DOHH2 (cell line): ENCODE data around the gene ADAMTS1.

Experiments
- H3F3A ChIP-seq: fragments of 200-600 bp; sonication (generic), shearing (Covaris generic); 2 replicates; pipeline ENCODE4 v1.6.0; 2016; ENCODE audit warnings: antibody characterized with exemption, mild to moderate bottlenecking; ENCODE audit not compliant: control insufficient read depth, insufficient read depth
- H3K27ac ChIP-seq: fragments of 200-600 bp; sonication (generic); 2 replicates; pipeline ENCODE4 v1.5.1; 2014; ENCODE audit warnings: low read depth, mild to moderate bottlenecking, low read length, moderate library complexity
- H3K27me3 ChIP-seq: fragments of 200-600 bp; sonication (generic); 2 replicates; pipeline ENCODE4 v1.6.1; 2014; ENCODE audit warnings: mild to moderate bottlenecking, low read length, mixed read lengths; ENCODE audit not compliant: control insufficient read depth
- H3K36me3 ChIP-seq: fragments of 200-600 bp; sonication (generic); 2 replicates; pipeline ENCODE4 v1.6.1; 2014; ENCODE audit warnings: mild to moderate bottlenecking, low read length, moderate library complexity, mixed read lengths; ENCODE audit not compliant: control insufficient read depth
- H3K4me1 ChIP-seq: fragments of 200-600 bp; sonication (generic); 2 replicates; pipeline ENCODE4 v1.6.1; 2014; ENCODE audit warnings: mild to moderate bottlenecking, low read length, mixed read lengths; ENCODE audit not compliant: control insufficient read depth
- H3K4me2 ChIP-seq: fragments of 200-600 bp; sonication (generic); 2 replicates; pipeline ENCODE4 v1.6.0; 2014; ENCODE audit warnings: mild to moderate bottlenecking, low read length, moderate library complexity
- H3K4me3 ChIP-seq: fragments of 200-600 bp; sonication (generic); 2 replicates; pipeline ENCODE4 v1.5.1; 2014; ENCODE audit warnings: mild to moderate bottlenecking, low read length, mixed read lengths
- H3K79me2 ChIP-seq: fragments of 200-600 bp; sonication (generic); 2 replicates; pipeline ENCODE4 v1.6.1; 2014; ENCODE audit warnings: mild to moderate bottlenecking, low read length, mixed read lengths; ENCODE audit not compliant: control insufficient read depth
- H3K9me2 ChIP-seq: fragments of 200-600 bp; sonication (generic); replicated peaks from 2 replicates; pipeline ENCODE4 v1.6.1; 2014; ENCODE audit warnings: mild to moderate bottlenecking, low read length, mixed read lengths; ENCODE audit not compliant: control insufficient read depth
- H3K9me3 ChIP-seq: fragments of 200-600 bp; sonication (generic); 2 replicates; pipeline ENCODE4 v1.6.1; 2014; ENCODE audit warnings: antibody characterized with exemption, low read length, mixed read lengths; ENCODE audit not compliant: control insufficient read depth, insufficient read depth
- H4K20me1 ChIP-seq: fragments of 200-600 bp; sonication (generic); 2 replicates; pipeline ENCODE4 v1.6.0; 2014; ENCODE audit warnings: low read depth, mild to moderate bottlenecking, antibody characterized with exemption, low read length, moderate library complexity; ENCODE audit not compliant: control insufficient read depth, insufficient read depth
- EZH2phosphoT487 ChIP-seq: fragments of 200-600 bp; sonication (generic); IDR thresholded peaks from 2 replicates; pipeline ENCODE4 v1.6.1; 2017; ENCODE audit warnings: borderline replicate concordance, mild to moderate bottlenecking, antibody characterized with exemption, low read length, moderate library complexity, mixed read lengths
- TF ChIP-seq, protein P1 (sequence below): fragments of 200-600 bp; sonication (generic); IDR thresholded peaks from one replicate; pipeline ENCODE4 v1.5.1; 2014; ENCODE audit warnings: antibody characterized with exemption, mild to moderate bottlenecking, low read depth, low read length; ENCODE audit not compliant: poor library complexity, severe bottlenecking

ADAMTS1 gene

DNA sequence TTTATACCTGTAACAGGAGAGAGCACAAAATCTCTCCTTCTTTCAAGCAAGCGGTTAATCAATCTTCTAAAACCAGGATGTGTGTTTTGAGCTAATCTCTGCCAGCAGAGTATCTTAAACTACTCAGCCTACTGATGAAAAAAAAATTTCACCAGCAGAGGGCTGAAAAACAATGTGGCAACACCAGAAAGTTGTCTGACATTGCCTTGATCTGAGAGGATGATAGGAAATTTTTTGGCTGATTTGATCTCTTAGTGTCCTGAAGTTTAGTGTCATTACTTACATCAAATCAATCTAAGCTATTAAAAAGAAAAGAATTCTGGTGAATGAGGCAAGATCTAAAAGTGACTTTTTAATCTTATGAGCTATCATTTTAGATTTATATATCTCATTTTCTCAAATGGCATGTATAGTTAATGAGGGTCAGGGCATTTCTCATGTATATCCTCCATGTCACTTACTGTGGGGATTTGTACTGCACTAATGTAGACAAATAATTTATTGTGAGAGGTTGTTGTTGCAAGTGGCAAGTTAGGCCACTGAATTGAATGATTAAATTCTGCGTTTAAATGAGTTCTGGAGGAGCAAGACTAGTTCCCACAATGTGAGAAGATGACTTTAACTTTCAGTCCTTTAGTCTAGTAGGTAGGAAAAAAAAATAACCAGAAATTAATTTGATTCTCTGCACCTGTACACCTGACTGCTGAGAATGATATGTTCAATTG is 10.9 kb downstream of the ADAMTS1 start:
- Histone ChIP-seq H3K4me2 (no peak overlapping the region), H3K9me2 (no peaks in the 10 kb centered on the region), H3F3A (no peaks in the 10 kb centered on the region), H3K27me3 (no peaks in the 10 kb centered on the region), H3K79me2 (no peaks in the 10 kb centered on the region), H3K36me3 (no peaks in the 10 kb centered on the region), H4K20me1 (no peaks in the 10 kb centered on the region), H3K9me3 (peaks cover 15% of the 10 kb centered on the region; the same call in 1 of the 2 replicates), H3K4me1 (no peaks in the 10 kb centered on the region), H3K27ac (no peak overlapping the region), H3K4me3 (no peak overlapping the region)
- TF ChIP-seq, protein P1, sequence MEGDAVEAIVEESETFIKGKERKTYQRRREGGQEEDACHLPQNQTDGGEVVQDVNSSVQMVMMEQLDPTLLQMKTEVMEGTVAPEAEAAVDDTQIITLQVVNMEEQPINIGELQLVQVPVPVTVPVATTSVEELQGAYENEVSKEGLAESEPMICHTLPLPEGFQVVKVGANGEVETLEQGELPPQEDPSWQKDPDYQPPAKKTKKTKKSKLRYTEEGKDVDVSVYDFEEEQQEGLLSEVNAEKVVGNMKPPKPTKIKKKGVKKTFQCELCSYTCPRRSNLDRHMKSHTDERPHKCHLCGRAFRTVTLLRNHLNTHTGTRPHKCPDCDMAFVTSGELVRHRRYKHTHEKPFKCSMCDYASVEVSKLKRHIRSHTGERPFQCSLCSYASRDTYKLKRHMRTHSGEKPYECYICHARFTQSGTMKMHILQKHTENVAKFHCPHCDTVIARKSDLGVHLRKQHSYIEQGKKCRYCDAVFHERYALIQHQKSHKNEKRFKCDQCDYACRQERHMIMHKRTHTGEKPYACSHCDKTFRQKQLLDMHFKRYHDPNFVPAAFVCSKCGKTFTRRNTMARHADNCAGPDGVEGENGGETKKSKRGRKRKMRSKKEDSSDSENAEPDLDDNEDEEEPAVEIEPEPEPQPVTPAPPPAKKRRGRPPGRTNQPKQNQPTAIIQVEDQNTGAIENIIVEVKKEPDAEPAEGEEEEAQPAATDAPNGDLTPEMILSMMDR: no peak
- TF ChIP-seq EZH2phosphoT487: no peak

DNA sequence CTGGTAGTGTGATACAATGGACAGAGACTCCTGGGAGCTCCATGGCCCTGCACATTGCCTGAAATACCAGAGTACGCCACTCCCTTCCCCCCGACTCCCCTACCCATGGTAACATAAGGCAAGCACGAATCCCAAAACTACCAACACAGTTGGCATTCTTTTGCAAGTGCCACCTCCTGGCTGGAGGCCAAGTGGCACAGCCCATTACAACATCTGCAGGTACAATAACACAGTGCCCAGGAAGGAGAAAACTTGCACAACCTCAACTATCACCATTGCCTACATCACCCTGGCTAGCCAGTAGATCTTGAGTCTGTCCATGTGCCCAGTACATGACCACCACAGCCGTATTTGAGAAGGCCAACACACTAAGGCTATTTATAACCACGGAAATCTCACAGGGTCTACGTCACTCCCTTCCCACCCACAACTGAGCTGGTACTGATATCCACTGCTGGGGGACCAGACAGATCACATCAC is 11.7 kb downstream of the ADAMTS1 start:
- no peak overlapping the region for H3K27ac ChIP-seq

GRCh38 chr21:26833011-26833410 is 12.2 kb downstream of the ADAMTS1 start:
- Histone ChIP-seq H3K79me2 (no peaks in the 10 kb centered on the region), H3F3A (no peaks in the 10 kb centered on the region), H3K4me2 (no peak overlapping the region), H3K27ac (no peak overlapping the region), H3K27me3 (no peaks in the 10 kb centered on the region), H4K20me1 (no peaks in the 10 kb centered on the region), H3K4me1 (no peaks in the 10 kb centered on the region), H3K9me2 (no peaks in the 10 kb centered on the region), H3K36me3 (no peaks in the 10 kb centered on the region), H3K4me3 (no peak overlapping the region), H3K9me3 (peaks cover 15% of the 10 kb centered on the region; the same call in 1 of the 2 replicates)
- TF ChIP-seq, protein P1: no peak
- no peak for TF ChIP-seq EZH2phosphoT487

More for the DNA sequence above, 11.7 kb downstream of the ADAMTS1 start:
- Histone ChIP-seq H3F3A (no peaks in the 10 kb centered on the region), H3K27me3 (no peaks in the 10 kb centered on the region), H3K4me3 (no peak overlapping the region), H3K9me3 (peaks cover 15% of the 10 kb centered on the region; the same call in 1 of the 2 replicates), H3K79me2 (no peaks in the 10 kb centered on the region), H3K9me2 (no peaks in the 10 kb centered on the region), H4K20me1 (no peaks in the 10 kb centered on the region), H3K36me3 (no peaks in the 10 kb centered on the region), H3K4me1 (no peaks in the 10 kb centered on the region), H3K4me2 (no peak overlapping the region)
- TF ChIP-seq, protein P1: no peak
- TF ChIP-seq EZH2phosphoT487: no peak
